RWPE2 (cell line): Measurements from ENCODE around the gene PIGC.

Source experiments
- ATAC-seq: fragments of 200-7000 bp; cut with Tn5 transposase; 3 replicates; pipeline ENCODE4 v1.9.1; 2021; ENCODE audit warnings: low read depth
- DNase-seq: peaks from one replicate; pipeline ENCODE4 v3.0.0-alpha.2; 2020; ENCODE audit warnings: low spot score
- H3K27ac ChIP-seq: fragments of 450-650 bp; 2 replicates; pipeline ENCODE4 v1.5.1; 2017; ENCODE audit warnings: mild to moderate bottlenecking; ENCODE audit not compliant: poor library complexity, severe bottlenecking
- H3K27me3 ChIP-seq: fragments of 250-450 bp; sonication (Bioruptor Pico); 2 replicates; pipeline ENCODE4 v1.5.1; 2021; ENCODE audit warnings: mild to moderate bottlenecking, moderate library complexity; ENCODE audit not compliant: insufficient read depth, poor library complexity, severe bottlenecking
- H3K36me3 ChIP-seq: fragments of 250-450 bp; sonication (Bioruptor Pico); 2 replicates; pipeline ENCODE4 v1.5.1; 2020; ENCODE audit warnings: low read depth, mild to moderate bottlenecking, moderate library complexity
- H3K4me1 ChIP-seq: fragments of 250-450 bp; sonication (Bioruptor Pico); 2 replicates; pipeline ENCODE4 v1.5.1; 2021; ENCODE audit warnings: mild to moderate bottlenecking, moderate library complexity; ENCODE audit not compliant: insufficient read depth, poor library complexity, severe bottlenecking
- H3K4me3 ChIP-seq: fragments of 250-450 bp; sonication (Bioruptor Pico); 2 replicates; pipeline ENCODE4 v1.5.1; 2021; ENCODE audit warnings: mild to moderate bottlenecking, moderate library complexity; ENCODE audit not compliant: severe bottlenecking
- H3K9me3 ChIP-seq: fragments of 250-450 bp; sonication (Bioruptor Pico); 2 replicates; pipeline ENCODE4 v1.5.1; 2021; ENCODE audit warnings: mild to moderate bottlenecking, moderate library complexity; ENCODE audit not compliant: severe bottlenecking
- TF ChIP-seq, protein P1 (sequence below): fragments of 450-650 bp; IDR thresholded peaks from one replicate; pipeline ENCODE4 v1.5.1; 2017; ENCODE audit warnings: mild to moderate bottlenecking, moderate library complexity; ENCODE audit not compliant: poor library complexity, severe bottlenecking

PIGC gene

DNA sequence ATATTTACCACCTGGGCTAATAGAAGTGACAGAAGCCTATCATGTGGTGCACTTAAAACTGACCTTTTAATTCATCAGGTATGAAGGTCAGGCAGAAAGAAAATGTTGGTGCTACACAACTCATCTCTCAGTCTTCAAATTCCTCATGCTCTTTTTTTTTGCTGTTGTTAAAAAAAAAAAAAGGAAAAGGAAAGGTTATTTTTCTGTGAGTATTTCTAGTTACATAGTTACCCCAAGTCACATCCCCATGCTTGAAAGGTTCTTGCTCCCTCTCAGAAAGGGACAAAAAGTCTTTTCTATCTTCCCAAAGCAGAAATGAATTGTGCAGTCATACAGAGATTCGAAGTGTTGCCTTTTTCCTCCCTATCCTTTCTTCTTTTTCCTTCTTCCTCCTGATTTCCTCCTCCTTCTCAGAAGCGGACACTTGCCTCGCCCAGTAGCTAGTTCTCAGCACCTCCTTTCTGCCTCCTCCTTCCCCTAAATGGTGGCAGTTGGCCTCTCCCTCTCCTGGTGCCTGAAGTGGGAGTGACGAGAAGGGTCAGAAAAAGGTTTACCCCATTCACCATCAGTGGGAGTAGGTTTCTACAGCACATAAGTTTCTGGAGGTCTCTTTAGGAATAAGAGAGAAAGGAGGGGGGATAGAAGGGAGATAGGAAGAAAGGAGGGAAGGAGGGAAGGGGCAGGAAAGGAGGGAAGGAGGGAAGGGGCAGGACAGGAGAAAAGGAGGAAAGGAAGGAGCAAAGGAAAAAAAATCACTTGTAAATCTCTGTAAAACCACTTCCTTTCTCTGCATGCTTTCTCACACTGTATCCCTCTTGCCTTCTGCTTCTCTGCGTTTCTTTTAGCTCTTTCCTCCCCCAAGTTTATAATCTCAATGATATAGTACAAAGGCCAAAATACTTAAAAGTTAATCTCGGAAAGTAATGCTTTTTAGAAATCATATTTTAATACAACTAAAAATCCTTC lies 43.8 kb downstream of the PIGC start:
- ATAC-seq = no peak
- TF ChIP-seq, protein P1, sequence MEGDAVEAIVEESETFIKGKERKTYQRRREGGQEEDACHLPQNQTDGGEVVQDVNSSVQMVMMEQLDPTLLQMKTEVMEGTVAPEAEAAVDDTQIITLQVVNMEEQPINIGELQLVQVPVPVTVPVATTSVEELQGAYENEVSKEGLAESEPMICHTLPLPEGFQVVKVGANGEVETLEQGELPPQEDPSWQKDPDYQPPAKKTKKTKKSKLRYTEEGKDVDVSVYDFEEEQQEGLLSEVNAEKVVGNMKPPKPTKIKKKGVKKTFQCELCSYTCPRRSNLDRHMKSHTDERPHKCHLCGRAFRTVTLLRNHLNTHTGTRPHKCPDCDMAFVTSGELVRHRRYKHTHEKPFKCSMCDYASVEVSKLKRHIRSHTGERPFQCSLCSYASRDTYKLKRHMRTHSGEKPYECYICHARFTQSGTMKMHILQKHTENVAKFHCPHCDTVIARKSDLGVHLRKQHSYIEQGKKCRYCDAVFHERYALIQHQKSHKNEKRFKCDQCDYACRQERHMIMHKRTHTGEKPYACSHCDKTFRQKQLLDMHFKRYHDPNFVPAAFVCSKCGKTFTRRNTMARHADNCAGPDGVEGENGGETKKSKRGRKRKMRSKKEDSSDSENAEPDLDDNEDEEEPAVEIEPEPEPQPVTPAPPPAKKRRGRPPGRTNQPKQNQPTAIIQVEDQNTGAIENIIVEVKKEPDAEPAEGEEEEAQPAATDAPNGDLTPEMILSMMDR = peak; percentile 61
- Histone ChIP-seq H3K27me3 (no peaks in the 10 kb centered on the region), H3K4me3 (no peak overlapping the region), H3K9me3 (no peaks in the 10 kb centered on the region), H3K27ac (peak overlapping the region; percentile 27), H3K4me1 (peaks cover 6% of the 10 kb centered on the region), H3K36me3 (no peaks in the 10 kb centered on the region)
- DNase-seq = no peak

DNA sequence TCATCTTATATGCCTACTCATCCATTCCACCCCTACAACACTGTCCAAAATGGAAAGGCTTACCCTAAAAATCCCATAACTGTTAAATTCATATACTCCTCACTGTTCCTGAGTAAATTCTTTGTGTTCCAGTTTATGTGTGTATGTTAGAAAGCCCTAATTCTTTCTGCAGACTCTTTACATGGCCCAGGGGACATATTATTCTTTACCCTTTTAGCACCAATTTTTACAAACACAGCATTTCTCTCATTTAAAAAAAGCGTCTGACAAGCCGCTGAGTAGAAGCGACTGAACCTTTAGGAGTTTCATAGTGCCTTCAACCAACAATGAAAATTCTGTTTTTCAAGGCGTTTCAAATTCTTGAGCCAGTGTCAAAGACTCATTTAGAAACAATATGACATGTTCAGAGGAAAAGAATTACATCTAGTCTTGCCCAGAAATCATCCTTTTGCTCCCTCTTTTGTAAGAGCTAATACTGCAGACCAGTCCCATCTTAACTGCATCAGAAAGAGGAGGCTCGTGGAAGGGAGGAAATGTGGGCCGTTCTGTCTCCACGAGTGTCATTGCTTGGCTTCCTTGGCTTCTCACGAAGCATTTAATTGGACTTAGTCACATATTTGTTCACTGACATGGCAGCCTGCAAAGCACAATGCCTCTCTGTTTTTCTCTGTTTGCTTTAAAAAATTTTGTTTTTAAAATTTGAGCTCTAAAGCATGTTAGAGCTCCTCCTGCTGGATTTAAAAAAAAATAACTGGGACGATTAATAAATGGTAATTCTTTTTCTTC lies 44.7 kb downstream of the PIGC start:
- TF ChIP-seq, protein P1 = peak; percentile 87
- DNase-seq (no peak), ATAC-seq (peak; percentile 82)
- Histone ChIP-seq H3K36me3 (no peaks in the 10 kb centered on the region), H3K4me1 (peaks cover 6% of the 10 kb centered on the region), H3K27ac (peak overlapping the region; percentile 27), H3K27me3 (no peaks in the 10 kb centered on the region), H3K9me3 (no peaks in the 10 kb centered on the region), H3K4me3 (no peak overlapping the region)

DNA sequence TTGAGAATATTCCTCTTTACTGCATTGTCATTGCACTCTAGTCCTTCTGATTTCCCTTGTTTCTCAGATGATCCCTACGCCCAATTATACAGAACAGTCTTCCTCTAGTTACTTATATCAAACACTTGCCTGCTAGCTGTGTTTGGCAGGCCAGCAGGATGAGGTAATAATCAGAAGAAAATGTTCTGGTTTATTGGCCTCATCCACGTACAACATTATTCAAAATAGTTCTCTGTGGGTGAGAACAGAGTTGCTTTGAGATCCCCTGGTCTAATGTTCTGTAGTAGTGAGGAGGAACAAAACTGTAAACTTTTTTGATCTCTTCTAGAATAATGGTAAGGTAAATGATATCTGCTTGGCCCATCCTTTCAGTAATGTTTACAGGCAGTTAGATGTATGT lies 45.7 kb downstream of the PIGC start:
- Histone ChIP-seq H3K27ac (no peak overlapping the region), H3K9me3 (no peaks in the 10 kb centered on the region), H3K36me3 (no peaks in the 10 kb centered on the region), H3K4me3 (no peak overlapping the region), H3K27me3 (no peaks in the 10 kb centered on the region), H3K4me1 (peaks cover 6% of the 10 kb centered on the region)
- ATAC-seq = no peak
- TF ChIP-seq, protein P1 = no peak
- DNase-seq = no peak

DNA sequence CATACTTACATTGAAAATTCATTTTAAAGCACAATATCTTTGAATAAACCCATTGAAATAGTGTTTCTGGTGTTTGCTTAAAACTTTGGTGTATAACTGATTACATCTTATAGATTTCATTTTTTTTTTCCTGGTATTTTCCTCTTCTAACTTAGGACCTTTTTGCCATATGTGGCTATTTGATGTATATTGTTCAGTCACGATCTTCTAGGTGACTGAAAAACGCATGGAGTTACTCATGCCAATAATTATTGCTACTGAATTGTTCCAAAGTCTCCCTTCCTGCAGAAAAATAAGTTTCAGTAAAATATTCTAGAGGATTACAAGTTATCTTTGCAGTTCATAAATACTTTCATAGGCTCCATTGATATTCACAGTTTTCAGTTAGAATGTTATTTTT lies 46.2 kb downstream of the PIGC start:
- Histone ChIP-seq H3K4me1 (peaks cover 6% of the 10 kb centered on the region), H3K4me3 (no peak overlapping the region)
- no peak for ATAC-seq

More for the DNA sequence above, 46.2 kb downstream of the PIGC start:
- Histone ChIP-seq H3K27me3 (no peaks in the 10 kb centered on the region), H3K27ac (no peak overlapping the region), H3K36me3 (no peaks in the 10 kb centered on the region), H3K9me3 (no peaks in the 10 kb centered on the region)
- DNase-seq = no peak
- TF ChIP-seq, protein P1 = no peak
